Activated naive CD8-positive, alpha-beta T cell treated with anti-CD3 and anti-CD28 coated beads, Interleukin-2, amount 50 U/mL, for 24 hours (primary cell): ENCODE measurements around the gene GNG4.
A peak's percentile ranks its signal among the peaks of the same experiment; 100 is the strongest.
"Not testable (repeated sequence)": the region's sequence is repeated elsewhere in the genome, so short reads cannot be mapped to it uniquely, and the experiment has no call there.

ENCODE experiments used
- ATAC-seq: fragments of 150-1000 bp; cut with Tn5 transposase; one replicate; pipeline ENCODE4 v1.10.0; 2021
- DNase-seq: peaks from one replicate; pipeline ENCODE4 v3.0.0; 2021
- H3K27ac Mint-ChIP-seq: one replicate; pipeline ENCODE4 v1.8.0; 2021; ENCODE audit warnings: mild to moderate bottlenecking, mixed read lengths
- H3K27me3 Mint-ChIP-seq: one replicate; pipeline ENCODE4 v1.8.0; 2021; ENCODE audit warnings: mixed read lengths
- H3K36me3 Mint-ChIP-seq: one replicate; pipeline ENCODE4 v1.8.0; 2021; ENCODE audit warnings: low read depth, mixed read lengths
- H3K4me1 Mint-ChIP-seq: one replicate; pipeline ENCODE4 v1.8.0; 2021; ENCODE audit warnings: mixed read lengths
- H3K4me3 Mint-ChIP-seq: one replicate; pipeline ENCODE4 v1.8.0; 2021; ENCODE audit warnings: mild to moderate bottlenecking, moderate library complexity, mixed read lengths
- H3K9me3 Mint-ChIP-seq: one replicate; pipeline ENCODE4 v1.8.0; 2021; ENCODE audit warnings: mixed read lengths

Gene GNG4

DNA sequence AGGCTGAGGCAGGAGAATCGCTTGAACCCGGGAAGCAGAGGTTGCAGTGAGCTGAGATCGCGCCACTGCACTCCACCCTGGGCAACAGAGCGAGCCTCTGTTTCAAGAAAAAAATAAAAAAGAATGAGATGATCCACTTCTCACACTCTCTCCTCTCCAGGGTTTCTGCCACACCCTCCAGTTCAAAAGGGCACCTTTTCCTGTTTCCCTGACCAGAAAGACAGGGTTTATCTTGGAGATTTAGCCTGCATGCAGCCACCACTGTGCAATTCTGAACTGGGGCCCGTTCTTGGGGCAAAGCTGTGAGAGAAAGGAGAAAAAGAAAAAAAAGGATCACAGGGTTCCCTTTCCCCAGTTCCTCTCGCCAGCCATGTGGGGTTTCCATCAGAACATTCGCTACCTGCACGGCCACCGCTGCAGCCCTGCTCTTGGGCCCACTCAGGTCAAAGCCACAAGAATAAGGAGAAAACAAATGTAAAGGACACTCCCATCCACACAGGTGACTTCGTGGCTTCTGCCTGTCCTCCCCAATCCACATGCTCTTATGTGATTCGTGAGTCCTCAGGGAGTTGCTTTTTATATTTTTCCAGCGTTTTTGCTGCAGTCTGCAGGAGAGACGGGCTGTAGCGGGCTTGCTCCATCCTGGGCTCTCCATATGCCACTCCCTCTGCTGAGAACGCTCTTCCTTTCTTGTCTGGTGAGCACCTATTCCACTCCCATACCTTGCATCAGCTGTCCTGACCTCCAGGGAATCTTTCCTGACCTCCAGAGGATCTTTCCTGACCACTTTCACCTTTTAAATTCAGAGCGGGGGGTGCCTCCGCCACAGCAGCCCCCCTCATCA, 26.4 kb downstream of the GNG4 start:
- ATAC-seq (no peak), DNase-seq (no peak)
- Mint-ChIP-seq H3K4me3 (no peak overlapping the region), H3K4me1 (no peaks in the 10 kb centered on the region), H3K9me3 (no peaks in the 10 kb centered on the region), H3K27me3 (peaks cover 19% of the 10 kb centered on the region), H3K36me3 (no peaks in the 10 kb centered on the region), H3K27ac (no peak overlapping the region)

- not testable (repeated sequence) for H3K4me3 Mint-ChIP-seq, H3K36me3 Mint-ChIP-seq, H3K27ac Mint-ChIP-seq, H3K4me1 Mint-ChIP-seq, ATAC-seq, DNase-seq, H3K27me3 Mint-ChIP-seq, H3K9me3 Mint-ChIP-seq
These were observed 30.4 kb downstream of the GNG4 start for GRCh38 chr1:235619149-235619548.

GRCh38 chr1:235617808-235618207, 31.8 kb downstream of the GNG4 start:
- Mint-ChIP-seq H3K9me3 (no peaks in the 10 kb centered on the region), H3K4me1 (no peaks in the 10 kb centered on the region), H3K27ac (no peak overlapping the region), H3K4me3 (no peak overlapping the region), H3K27me3 (peaks cover 1% of the 10 kb centered on the region), H3K36me3 (no peaks in the 10 kb centered on the region)
- ATAC-seq (no peak), DNase-seq (no peak)

- H3K27ac Mint-ChIP-seq, result no peak overlapping the region
- H3K4me3 Mint-ChIP-seq, result no peak overlapping the region
- H3K4me1 Mint-ChIP-seq, result no peaks in the 10 kb centered on the region
- no peak for DNase-seq
- ATAC-seq, result no peak
- H3K9me3 Mint-ChIP-seq, result no peaks in the 10 kb centered on the region
- no peaks in the 10 kb centered on the region for H3K36me3 Mint-ChIP-seq
- peaks cover 1% of the 10 kb centered on the region for H3K27me3 Mint-ChIP-seq
These were observed 32.4 kb downstream of the GNG4 start for GRCh38 chr1:235617140-235617539.

DNA sequence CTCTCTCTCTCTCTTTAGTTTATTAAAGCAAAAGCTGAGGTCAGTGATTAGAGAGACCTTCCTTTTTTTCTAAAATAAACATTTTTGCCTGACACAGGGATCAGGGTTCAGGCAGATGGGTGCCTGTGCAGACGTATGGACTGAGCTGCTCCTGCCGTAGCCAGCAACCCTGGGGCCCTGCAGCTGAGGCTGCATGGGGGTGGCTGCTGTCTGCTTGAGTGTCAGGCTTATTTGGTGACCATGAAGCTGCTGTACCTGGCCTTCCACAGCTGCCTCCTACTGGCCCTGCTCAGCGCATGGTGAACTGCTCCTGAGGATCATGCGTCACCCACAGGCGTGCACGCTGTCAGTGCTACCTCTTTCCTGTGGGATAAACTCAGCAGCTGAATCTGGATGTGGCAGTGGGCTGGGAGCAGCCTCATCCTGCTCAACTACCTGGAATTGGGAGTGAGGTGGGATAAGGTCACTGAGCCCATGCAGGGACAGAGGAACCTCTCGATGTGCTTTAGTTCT, 35.1 kb downstream of the GNG4 start:
- no peak for ATAC-seq
- Mint-ChIP-seq H3K4me1 (no peaks in the 10 kb centered on the region), H3K4me3 (no peak overlapping the region), H3K27me3 (peaks cover 1% of the 10 kb centered on the region), H3K27ac (no peak overlapping the region), H3K36me3 (no peaks in the 10 kb centered on the region), H3K9me3 (no peaks in the 10 kb centered on the region)
- no peak for DNase-seq

DNA sequence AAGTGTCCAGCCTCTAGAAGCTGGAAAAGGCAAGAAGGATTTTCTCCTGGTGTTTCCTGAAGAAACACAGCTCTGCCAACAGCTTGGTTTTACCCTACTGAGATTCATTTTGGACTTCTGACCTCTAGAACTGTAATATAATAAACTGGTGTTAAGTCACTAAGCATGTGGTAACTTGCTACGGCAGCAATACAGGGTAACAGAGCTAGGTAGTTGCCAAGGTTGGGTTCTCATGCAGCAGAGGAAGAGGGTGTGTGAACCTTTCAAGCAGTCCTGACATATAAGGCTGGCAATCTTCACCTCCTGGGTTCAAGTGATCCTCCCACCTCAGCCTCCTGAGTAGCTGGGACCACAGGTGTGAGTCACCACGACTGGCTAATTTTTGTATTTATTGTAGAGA, 36.0 kb downstream of the GNG4 start:
- ATAC-seq (no peak), DNase-seq (no peak)
- peaks cover 4% of the 10 kb centered on the region for H3K4me1 Mint-ChIP-seq
- H3K4me3 Mint-ChIP-seq, result no peak overlapping the region
- H3K27me3 Mint-ChIP-seq, result peaks cover 1% of the 10 kb centered on the region
- no peaks in the 10 kb centered on the region for H3K36me3 Mint-ChIP-seq
- no peak overlapping the region for H3K27ac Mint-ChIP-seq
- no peaks in the 10 kb centered on the region for H3K9me3 Mint-ChIP-seq

DNA sequence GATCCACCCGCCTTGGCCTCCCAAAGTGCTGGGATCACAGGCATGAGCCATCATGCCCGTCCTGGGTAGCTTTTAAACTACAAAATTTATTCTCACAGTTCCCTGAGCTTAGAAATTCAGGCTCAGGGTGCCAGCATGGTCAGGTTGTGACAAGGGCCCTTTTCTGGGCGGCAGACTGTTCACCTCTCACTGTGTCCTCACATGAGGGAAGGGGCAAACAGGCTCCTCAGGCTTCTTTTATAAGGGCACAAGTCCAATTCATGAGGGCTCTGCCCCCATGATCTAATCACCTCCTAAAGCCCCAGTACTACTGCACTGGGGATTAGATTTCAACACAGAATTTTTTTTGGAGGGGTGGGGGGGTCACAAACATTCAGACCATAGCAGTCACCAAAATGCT, 36.8 kb downstream of the GNG4 start:
- no peak overlapping the region for H3K27ac Mint-ChIP-seq
- no peaks in the 10 kb centered on the region for H3K36me3 Mint-ChIP-seq
- no peak overlapping the region for H3K4me3 Mint-ChIP-seq
- ATAC-seq, result no peak
- peaks cover 1% of the 10 kb centered on the region for H3K27me3 Mint-ChIP-seq
- H3K4me1 Mint-ChIP-seq, result peaks cover 4% of the 10 kb centered on the region
- DNase-seq, result no peak
- no peaks in the 10 kb centered on the region for H3K9me3 Mint-ChIP-seq

- Mint-ChIP-seq H3K4me3 (no peak overlapping the region), H3K9me3 (no peaks in the 10 kb centered on the region), H3K4me1 (peaks cover 4% of the 10 kb centered on the region), H3K36me3 (no peaks in the 10 kb centered on the region), H3K27me3 (no peaks in the 10 kb centered on the region), H3K27ac (no peak overlapping the region)
- DNase-seq (no peak), ATAC-seq (no peak)
These were observed 39.4 kb downstream of the GNG4 start for GRCh38 chr1:235610157-235610556.

DNA sequence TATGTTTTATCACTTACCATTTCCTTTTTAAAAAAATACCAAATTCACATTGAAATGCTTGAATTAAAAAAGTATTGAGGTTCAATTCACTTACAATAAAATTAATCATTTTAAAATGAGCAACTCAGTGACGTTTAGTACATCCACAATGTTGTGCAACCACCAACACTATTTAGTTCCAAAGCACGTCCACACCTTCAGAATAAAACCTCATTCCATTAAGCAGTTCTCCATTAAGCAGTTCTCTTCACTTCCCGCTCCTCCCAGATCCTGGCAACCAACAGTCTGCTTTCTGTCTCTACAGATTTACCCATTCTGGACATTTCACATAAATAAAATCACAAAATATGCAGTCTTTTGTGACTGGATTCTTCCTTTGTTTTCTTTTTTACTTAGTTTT, 41.3 kb downstream of the GNG4 start:
- Mint-ChIP-seq H3K4me1 (peaks cover 4% of the 10 kb centered on the region), H3K36me3 (no peaks in the 10 kb centered on the region), H3K27me3 (no peaks in the 10 kb centered on the region), H3K4me3 (no peak overlapping the region), H3K27ac (no peak overlapping the region), H3K9me3 (no peaks in the 10 kb centered on the region)
- ATAC-seq (no peak), DNase-seq (no peak)

GRCh38 chr1:235607284-235607683, 42.3 kb downstream of the GNG4 start:
- Mint-ChIP-seq H3K27ac (no peak overlapping the region), H3K27me3 (no peaks in the 10 kb centered on the region), H3K4me3 (no peak overlapping the region), H3K4me1 (peaks cover 4% of the 10 kb centered on the region), H3K9me3 (no peaks in the 10 kb centered on the region), H3K36me3 (no peaks in the 10 kb centered on the region)
- DNase-seq, result no peak
- no peak for ATAC-seq

GRCh38 chr1:235601104-235601503, 48.5 kb downstream of the GNG4 start:
- H3K27ac Mint-ChIP-seq, result no peak overlapping the region
- H3K27me3 Mint-ChIP-seq, result peaks cover 9% of the 10 kb centered on the region
- H3K36me3 Mint-ChIP-seq, result no peaks in the 10 kb centered on the region
- DNase-seq (peak; percentile 32), ATAC-seq (no peak)
- H3K4me1 Mint-ChIP-seq, result no peaks in the 10 kb centered on the region
- no peaks in the 10 kb centered on the region for H3K9me3 Mint-ChIP-seq
- H3K4me3 Mint-ChIP-seq, result no peak overlapping the region

DNA sequence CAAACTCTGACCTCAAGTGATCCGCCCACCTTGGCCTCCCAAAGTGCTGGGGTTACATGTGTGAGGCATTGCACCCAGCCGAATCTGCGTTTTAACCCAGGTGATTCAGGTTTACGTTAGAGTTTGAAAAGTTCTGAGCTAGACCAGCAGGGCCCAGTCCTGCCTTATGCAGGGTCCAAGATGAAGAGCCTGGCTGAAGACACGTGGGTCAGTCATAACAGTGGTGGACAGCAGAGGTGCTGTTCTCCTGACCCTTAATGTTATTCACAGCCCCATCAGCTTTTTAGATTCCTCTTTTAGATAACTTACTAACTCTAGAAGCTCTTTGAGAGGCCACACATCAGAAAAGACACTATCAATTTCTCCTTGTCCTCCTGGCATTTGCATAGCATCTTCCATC, 50.0 kb downstream of the GNG4 start:
- Mint-ChIP-seq H3K9me3 (no peaks in the 10 kb centered on the region), H3K4me3 (no peak overlapping the region), H3K27ac (no peak overlapping the region), H3K27me3 (peaks cover 9% of the 10 kb centered on the region), H3K4me1 (no peaks in the 10 kb centered on the region), H3K36me3 (no peaks in the 10 kb centered on the region)
- DNase-seq, result no peak
- no peak for ATAC-seq

- Mint-ChIP-seq H3K4me3 (no peak overlapping the region), H3K27ac (no peak overlapping the region), H3K9me3 (no peaks in the 10 kb centered on the region), H3K4me1 (peaks cover 6% of the 10 kb centered on the region), H3K36me3 (no peaks in the 10 kb centered on the region), H3K27me3 (peaks cover 14% of the 10 kb centered on the region)
- DNase-seq (no peak), ATAC-seq (no peak)
These were observed 51.6 kb downstream of the GNG4 start for GRCh38 chr1:235597867-235598553.

DNA sequence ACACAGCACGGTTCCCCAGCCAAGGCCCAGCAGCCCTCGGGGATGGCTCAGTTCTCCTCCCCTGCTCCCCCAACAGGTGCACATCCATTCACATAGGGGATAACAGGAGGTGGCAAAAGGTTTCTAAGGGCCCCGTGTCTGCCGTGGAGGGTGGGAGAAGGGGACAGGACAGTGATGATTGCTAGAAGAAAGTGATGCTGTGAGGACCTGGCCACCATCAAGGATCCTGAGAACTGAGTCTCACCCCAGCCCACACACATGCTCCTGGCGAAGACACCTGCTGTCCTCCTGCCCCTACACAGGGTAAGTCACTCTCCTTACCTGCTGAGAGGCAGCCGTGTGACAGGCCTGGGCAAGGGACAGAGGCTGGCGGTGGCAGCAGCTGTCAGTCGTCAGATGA, 54.5 kb downstream of the GNG4 start:
- no peaks in the 10 kb centered on the region for H3K9me3 Mint-ChIP-seq
- no peak overlapping the region for H3K27ac Mint-ChIP-seq
- no peak for DNase-seq
- peaks cover 6% of the 10 kb centered on the region for H3K4me1 Mint-ChIP-seq
- H3K36me3 Mint-ChIP-seq, result no peaks in the 10 kb centered on the region
- no peak overlapping the region for H3K4me3 Mint-ChIP-seq
- peaks cover 26% of the 10 kb centered on the region for H3K27me3 Mint-ChIP-seq
- ATAC-seq, result no peak

DNA sequence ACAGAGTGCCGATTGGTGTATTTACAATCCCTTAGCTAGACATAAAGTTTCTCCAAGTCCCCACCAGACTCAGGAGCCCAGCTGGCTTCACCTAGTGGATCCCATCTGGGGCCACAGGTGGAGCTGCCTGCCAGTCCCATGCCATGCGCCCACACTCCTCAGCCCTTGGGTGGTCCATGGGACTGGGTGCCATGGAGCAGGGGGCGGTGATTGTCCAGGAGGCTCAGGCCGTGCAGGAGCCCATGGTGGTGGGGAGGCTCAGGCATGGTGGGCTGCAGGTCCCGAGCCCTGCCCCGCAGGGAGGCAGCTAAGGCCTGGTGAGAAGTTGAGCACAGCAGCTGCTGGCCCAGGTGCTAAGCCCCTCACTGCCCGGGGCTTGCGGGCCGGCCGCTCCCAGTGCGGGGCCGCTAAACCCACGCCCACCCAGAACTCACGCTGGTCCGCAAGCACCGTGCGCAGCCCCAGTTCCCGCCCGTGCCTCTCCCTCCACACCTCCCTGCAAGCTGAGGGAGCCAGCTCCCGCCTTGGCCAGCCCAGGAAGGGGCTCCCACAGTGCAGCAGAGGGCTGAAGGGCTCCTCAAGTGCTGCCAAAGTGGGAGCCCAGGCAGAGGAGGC, 55.2 kb downstream of the GNG4 start:
- ATAC-seq, H3K27ac Mint-ChIP-seq, H3K36me3 Mint-ChIP-seq, H3K4me1 Mint-ChIP-seq, H3K9me3 Mint-ChIP-seq, DNase-seq, H3K4me3 Mint-ChIP-seq: not testable (repeated sequence)
- peaks cover 23% of the 10 kb centered on the region for H3K27me3 Mint-ChIP-seq
